Medulla oblongata (tissue), 1 donor: Measurements from ENCODE around the gene CHCHD3.

Experiments used
- DNase-seq: peaks from one replicate; pipeline ENCODE4 v3.0.0-alpha.2; 2015; ENCODE audit errors: extremely low spot score

Gene CHCHD3

GRCh38 chr7:132742189-132742612, 339.7 kb downstream of the CHCHD3 start:
- no peak for DNase-seq

- no peak for DNase-seq
These were observed 341.7 kb downstream of the CHCHD3 start for GRCh38 chr7:132740176-132740575.

- peak; percentile 30 for DNase-seq
These were observed 342.5 kb downstream of the CHCHD3 start for GRCh38 chr7:132739271-132739955.

- DNase-seq, result no peak
These were observed 343.6 kb downstream of the CHCHD3 start for GRCh38 chr7:132738254-132738653.

- DNase-seq, result no peak
These were observed 346.4 kb downstream of the CHCHD3 start for GRCh38 chr7:132735476-132735875.
